ENCODE data around the gene TSC22D2.

DNA sequence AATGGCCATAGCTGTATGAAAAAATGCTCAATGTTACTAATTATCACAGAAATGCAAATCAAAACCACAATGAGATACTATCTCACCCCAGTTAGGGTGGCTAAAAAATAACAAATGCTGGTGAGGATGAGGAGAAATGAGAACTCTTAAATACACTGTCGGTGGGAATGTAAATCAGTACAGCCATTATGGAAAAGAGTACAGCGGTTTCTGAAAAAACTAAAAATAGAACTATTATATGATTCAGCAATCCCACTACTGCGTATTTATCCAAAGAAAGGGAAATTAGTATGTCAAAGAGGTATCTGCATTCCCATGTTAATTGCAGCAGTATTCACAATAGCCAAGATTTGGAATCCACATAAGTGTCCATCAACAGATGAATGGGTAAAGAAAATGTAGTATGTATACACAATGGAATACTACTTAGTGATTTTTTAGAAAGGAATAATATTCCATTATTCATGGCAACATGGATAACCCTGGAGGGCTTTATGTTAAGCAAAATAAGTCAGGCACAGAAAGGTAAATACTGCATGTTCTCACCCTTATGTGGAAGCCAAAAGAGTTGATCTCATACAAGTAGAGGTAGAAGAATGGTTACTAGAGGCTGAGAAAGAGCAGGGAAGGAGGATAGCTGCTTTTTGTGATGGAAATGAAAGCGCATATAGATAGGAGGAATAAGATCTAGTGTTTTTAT is 103.2 kb downstream of the TSC22D2 start:
- TF ChIP-seq CTCF (IDR thresholded peaks at IDR 0.05) (no peak), POLR2A (IDR thresholded peaks at IDR 0.05) (no peak)

All from tibial nerve (tissue), 3 donors.